NB4 (cell line): ENCODE measurements around the gene KIF18B.

Experiments used
- DNase-seq: peaks from one replicate; pipeline ENCODE4 v3.0.0; 2010; ENCODE audit warnings: low read depth
- H3K4me3 ChIP-seq: one replicate; pipeline ENCODE4 v1.5.1; 2011; ENCODE audit warnings: mild to moderate bottlenecking, low read depth, low read length, moderate library complexity
- CTCF ChIP-seq: IDR thresholded peaks from one replicate; pipeline ENCODE4 v1.5.1; 2012; ENCODE audit warnings: low read depth, low read length
- MAX ChIP-seq: IDR thresholded peaks from 2 replicates; pipeline ENCODE4 v1.6.1; 2011; ENCODE audit warnings: low read depth, low read length
- MYC ChIP-seq: IDR thresholded peaks from 2 replicates; pipeline ENCODE4 v1.6.1; 2011; ENCODE audit warnings: low read depth, low read length
- POLR2A ChIP-seq: IDR thresholded peaks from 2 replicates; pipeline ENCODE4 v1.6.1; 2011; ENCODE audit warnings: mild to moderate bottlenecking; ENCODE audit not compliant: insufficient read length; ENCODE audit errors: extremely low read depth

KIF18B gene

GRCh38 chr17:44947461-44948314 is at the start of gene KIF18B:
KIF18B (minus strand) TSS chr17:44947773; CDS start chr17:44936344, 11,429 bp downstream.
- H3K4me3 ChIP-seq: peak within 1 kb of the TSS; percentile 82
- peak; percentile 98 for DNase-seq
- peak; percentile 85 for TF ChIP-seq MYC
- peak; percentile 86 for TF ChIP-seq POLR2A
- TF ChIP-seq MAX: peak; percentile 67
- no peak for TF ChIP-seq CTCF

GRCh38 chr17:44996304-44996703 is 48.7 kb upstream of the KIF18B start:
- H3K4me3 ChIP-seq: no peak overlapping the region
- DNase-seq: no peak
- TF ChIP-seq MYC: no peak
- no peak for TF ChIP-seq POLR2A
- TF ChIP-seq CTCF: no peak
- no peak for TF ChIP-seq MAX

GRCh38 chr17:44995436-44996001 is 47.9 kb upstream of the KIF18B start:
- TF ChIP-seq CTCF: no peak
- no peak for TF ChIP-seq MAX
- no peak for TF ChIP-seq POLR2A
- no peak for TF ChIP-seq MYC
- no peak for DNase-seq
- H3K4me3 ChIP-seq: no peak overlapping the region

- no peak for DNase-seq
- TF ChIP-seq MAX (no peak), POLR2A (no peak)
- H3K4me3 ChIP-seq: no peak overlapping the region
Measured at GRCh38 chr17:44992242-44992939, 44.8 kb upstream of the KIF18B start.

- no peak overlapping the region for H3K4me3 ChIP-seq
- TF ChIP-seq POLR2A (no peak), MYC (no peak), CTCF (no peak), MAX (no peak)
- DNase-seq: no peak
Measured at GRCh38 chr17:44990994-44991393, 43.4 kb upstream of the KIF18B start.
